ENCODE measurements around the gene ZNF432.

Gene ZNF432

GRCh38 chr19:52094526-52095130 lies 46.0 kb upstream of the ZNF432 start:
- no peak overlapping the region for H3K27ac ChIP-seq (ENCODE audit: low read length, poor library complexity, severe bottlenecking)
- peaks cover 16% of the 10 kb centered on the region for H3K79me1 ChIP-seq (replicated peaks; ENCODE audit: low read length, poor library complexity, severe bottlenecking)
- peaks cover 20 to 40% of the 10 kb centered on the region in 2 experiments for H3K36me3 ChIP-seq (ENCODE audit: control insufficient read depth in 1 of 2, insufficient read depth in 2 of 2, low read depth in 1 of 2, low read length in 2 of 2)
- H2AFZ ChIP-seq (ENCODE audit: low read depth, low read length), result no peak overlapping the region
- no peak overlapping the region for H4K91ac ChIP-seq (ENCODE audit: low read length)
- H3K27me3 ChIP-seq (ENCODE audit: control insufficient read depth in 1 of 2, insufficient read depth in 1 of 2, low read length in 2 of 2), result no peaks in the 10 kb centered on the region
- peak overlapping the region; percentile 68 for H3K4me2 ChIP-seq (ENCODE audit: low read length, poor library complexity, severe bottlenecking)
- no peak overlapping the region for H2BK12ac ChIP-seq (ENCODE audit: low read length in 2 of 2)
- H4K8ac ChIP-seq (ENCODE audit: low read length), result no peak overlapping the region
- H2AK5ac ChIP-seq (ENCODE audit: low read length, severe bottlenecking), result no peak overlapping the region
- H3K9me3 ChIP-seq (ENCODE audit: control insufficient read depth, low read length), result peaks cover 57% of the 10 kb centered on the region
- 10% methylated on average over 9 of the region's 12 CpGs for WGBS
- H3K4ac ChIP-seq (ENCODE audit: low read depth in 1 of 2, low read length in 2 of 2), result peak overlapping the region in 1 of 2 experiments; percentile 9
- peak; percentile 21 for DNase-seq
- H3K9ac ChIP-seq (ENCODE audit: low read length), result peak overlapping the region; percentile 97
- H2BK15ac ChIP-seq (ENCODE audit: low read depth, poor library complexity, severe bottlenecking), result no peak overlapping the region
- no peak overlapping the region for H2BK120ac ChIP-seq (ENCODE audit: low read depth, low read length)
- no peak overlapping the region for H3K14ac ChIP-seq (ENCODE audit: low read length in 2 of 2)
- peak overlapping the region; percentile 73 to 97 for H3K4me3 ChIP-seq (ENCODE audit: insufficient read depth in 1 of 2, low read depth in 1 of 2, low read length in 2 of 2)
- H3K18ac ChIP-seq (ENCODE audit: low read depth in 1 of 2, low read length in 2 of 2), result peak overlapping the region in 1 of 2 experiments; percentile 91
- no peak overlapping the region for H3K23ac ChIP-seq (ENCODE audit: low read length in 2 of 2)
- H2BK5ac ChIP-seq (ENCODE audit: low read depth, low read length, poor library complexity, severe bottlenecking), result no peak overlapping the region
- H3K4me1 ChIP-seq (ENCODE audit: control insufficient read depth, insufficient read depth, low read depth, low read length), result peaks cover 2% of the 10 kb centered on the region

- H2AK5ac ChIP-seq (ENCODE audit: low read length, severe bottlenecking), result no peak overlapping the region
- no peak overlapping the region for H3K4me2 ChIP-seq (ENCODE audit: low read length, poor library complexity, severe bottlenecking)
- H2BK120ac ChIP-seq (ENCODE audit: low read depth, low read length), result no peak overlapping the region
- H3K4me3 ChIP-seq (ENCODE audit: insufficient read depth in 1 of 2, low read depth in 1 of 2, low read length in 2 of 2), result no peak overlapping the region
- H3K14ac ChIP-seq (ENCODE audit: low read length in 2 of 2), result no peak overlapping the region
- H3K18ac ChIP-seq (ENCODE audit: low read depth in 1 of 2, low read length in 2 of 2), result no peak overlapping the region
- no peak overlapping the region for H4K91ac ChIP-seq (ENCODE audit: low read length)
- H3K4me1 ChIP-seq (ENCODE audit: control insufficient read depth, insufficient read depth, low read depth, low read length), result no peaks in the 10 kb centered on the region
- H3K27ac ChIP-seq (ENCODE audit: low read length, poor library complexity, severe bottlenecking), result no peak overlapping the region
- H4K8ac ChIP-seq (ENCODE audit: low read length), result no peak overlapping the region
- no peak overlapping the region for H3K9ac ChIP-seq (ENCODE audit: low read length)
- no peak overlapping the region for H2BK5ac ChIP-seq (ENCODE audit: low read depth, low read length, poor library complexity, severe bottlenecking)
- no peak overlapping the region for H2BK15ac ChIP-seq (ENCODE audit: low read depth, poor library complexity, severe bottlenecking)
- H3K79me1 ChIP-seq (replicated peaks; ENCODE audit: low read length, poor library complexity, severe bottlenecking), result peaks cover 48% of the 10 kb centered on the region
- DNase-seq, result no peak
- peaks cover 99% of the 10 kb centered on the region for H3K9me3 ChIP-seq (ENCODE audit: control insufficient read depth, low read length)
- no peak overlapping the region for H3K4ac ChIP-seq (ENCODE audit: low read depth in 1 of 2, low read length in 2 of 2)
- H3K27me3 ChIP-seq (ENCODE audit: control insufficient read depth in 1 of 2, insufficient read depth in 1 of 2, low read length in 2 of 2), result no peaks in the 10 kb centered on the region
- no peak overlapping the region for H3K23ac ChIP-seq (ENCODE audit: low read length in 2 of 2)
- H2BK12ac ChIP-seq (ENCODE audit: low read length in 2 of 2), result no peak overlapping the region
- H3K36me3 ChIP-seq (ENCODE audit: control insufficient read depth in 1 of 2, insufficient read depth in 2 of 2, low read depth in 1 of 2, low read length in 2 of 2), result peaks cover 55 to 100% of the 10 kb centered on the region in 2 experiments
- H2AFZ ChIP-seq (ENCODE audit: low read depth, low read length), result no peak overlapping the region
These were observed 37.8 kb upstream of the ZNF432 start for GRCh38 chr19:52086481-52086880.

GRCh38 chr19:52070496-52070895 lies 21.9 kb upstream of the ZNF432 start:
- Histone ChIP-seq H3K14ac (ENCODE audit: low read length in 2 of 2) (no peak overlapping the region), H3K27me3 (ENCODE audit: control insufficient read depth in 1 of 2, insufficient read depth in 1 of 2, low read length in 2 of 2) (no peaks in the 10 kb centered on the region), H3K4me1 (ENCODE audit: control insufficient read depth, insufficient read depth, low read depth, low read length) (no peaks in the 10 kb centered on the region), H2AFZ (ENCODE audit: low read depth, low read length) (no peak overlapping the region), H4K91ac (ENCODE audit: low read length) (no peak overlapping the region), H3K9ac (ENCODE audit: low read length) (no peak overlapping the region), H3K36me3 (ENCODE audit: control insufficient read depth in 1 of 2, insufficient read depth in 2 of 2, low read depth in 1 of 2, low read length in 2 of 2) (peaks cover 44 to 97% of the 10 kb centered on the region in 2 experiments), H3K4ac (ENCODE audit: low read depth in 1 of 2, low read length in 2 of 2) (no peak overlapping the region), H3K4me3 (ENCODE audit: insufficient read depth in 1 of 2, low read depth in 1 of 2, low read length in 2 of 2) (peak overlapping the region in 1 of 2 experiments; percentile 59), H2BK120ac (ENCODE audit: low read depth, low read length) (no peak overlapping the region), H3K4me2 (ENCODE audit: low read length, poor library complexity, severe bottlenecking) (no peak overlapping the region), H2BK5ac (ENCODE audit: low read depth, low read length, poor library complexity, severe bottlenecking) (no peak overlapping the region), H3K9me3 (ENCODE audit: control insufficient read depth, low read length) (peaks cover 99% of the 10 kb centered on the region), H3K27ac (ENCODE audit: low read length, poor library complexity, severe bottlenecking) (no peak overlapping the region), H2BK12ac (ENCODE audit: low read length in 2 of 2) (no peak overlapping the region), H2BK15ac (ENCODE audit: low read depth, poor library complexity, severe bottlenecking) (no peak overlapping the region), H3K79me1 (replicated peaks; ENCODE audit: low read length, poor library complexity, severe bottlenecking) (peaks cover 19% of the 10 kb centered on the region), H2AK5ac (ENCODE audit: low read length, severe bottlenecking) (no peak overlapping the region), H3K18ac (ENCODE audit: low read depth in 1 of 2, low read length in 2 of 2) (no peak overlapping the region), H3K23ac (ENCODE audit: low read length in 2 of 2) (no peak overlapping the region), H4K8ac (ENCODE audit: low read length) (no peak overlapping the region)
- 94% methylated on average over 5 of the region's 5 CpGs for WGBS
- DNase-seq, result no peak

- no peaks in the 10 kb centered on the region for H3K27me3 ChIP-seq (ENCODE audit: control insufficient read depth in 1 of 2, insufficient read depth in 1 of 2, low read length in 2 of 2)
- H2BK15ac ChIP-seq (ENCODE audit: low read depth, poor library complexity, severe bottlenecking), result no peak overlapping the region
- H2BK120ac ChIP-seq (ENCODE audit: low read depth, low read length), result no peak overlapping the region
- no peak overlapping the region for H3K4me2 ChIP-seq (ENCODE audit: low read length, poor library complexity, severe bottlenecking)
- H3K27ac ChIP-seq (ENCODE audit: low read length, poor library complexity, severe bottlenecking), result no peak overlapping the region
- WGBS, result 91% methylated on average over 1 of the region's 2 CpGs
- H3K18ac ChIP-seq (ENCODE audit: low read depth in 1 of 2, low read length in 2 of 2), result no peak overlapping the region
- H3K9me3 ChIP-seq (ENCODE audit: control insufficient read depth, low read length), result peaks cover 99% of the 10 kb centered on the region
- H3K9ac ChIP-seq (ENCODE audit: low read length), result no peak overlapping the region
- no peak overlapping the region for H4K91ac ChIP-seq (ENCODE audit: low read length)
- H2BK12ac ChIP-seq (ENCODE audit: low read length in 2 of 2), result no peak overlapping the region
- no peak overlapping the region for H3K4ac ChIP-seq (ENCODE audit: low read depth in 1 of 2, low read length in 2 of 2)
- H2AK5ac ChIP-seq (ENCODE audit: low read length, severe bottlenecking), result no peak overlapping the region
- peaks cover 44 to 97% of the 10 kb centered on the region in 2 experiments for H3K36me3 ChIP-seq (ENCODE audit: control insufficient read depth in 1 of 2, insufficient read depth in 2 of 2, low read depth in 1 of 2, low read length in 2 of 2)
- H3K4me3 ChIP-seq (ENCODE audit: insufficient read depth in 1 of 2, low read depth in 1 of 2, low read length in 2 of 2), result peak overlapping the region in 1 of 2 experiments; percentile 59
- H2BK5ac ChIP-seq (ENCODE audit: low read depth, low read length, poor library complexity, severe bottlenecking), result no peak overlapping the region
- no peaks in the 10 kb centered on the region for H3K4me1 ChIP-seq (ENCODE audit: control insufficient read depth, insufficient read depth, low read depth, low read length)
- H3K14ac ChIP-seq (ENCODE audit: low read length in 2 of 2), result no peak overlapping the region
- peaks cover 16% of the 10 kb centered on the region for H3K79me1 ChIP-seq (replicated peaks; ENCODE audit: low read length, poor library complexity, severe bottlenecking)
- no peak overlapping the region for H4K8ac ChIP-seq (ENCODE audit: low read length)
- H3K23ac ChIP-seq (ENCODE audit: low read length in 2 of 2), result no peak overlapping the region
- DNase-seq, result no peak
- no peak overlapping the region for H2AFZ ChIP-seq (ENCODE audit: low read depth, low read length)
These were observed 21.0 kb upstream of the ZNF432 start for GRCh38 chr19:52069653-52070052.

All from mesenchymal stem cell (in vitro differentiated cells and primary cell).